Left colon (tissue), 2 donors: ENCODE results near the gene ADAP2. TPM values are rescaled to one million over a fixed set of nuclear protein-coding genes. Genes with fewer than 3 reads are reported as not detected.
"Not testable (repeated sequence)": the region's sequence is repeated elsewhere in the genome, so short reads cannot be mapped to it uniquely, and the experiment has no call there.

ENCODE experiments used
- ATAC-seq: fragments of 200-7000 bp; cut with Tn5 transposase; one replicate; pipeline ENCODE4 v1.9.1; 2020; ENCODE audit warnings: mild to moderate bottlenecking, moderate library complexity
- DNase-seq, 2 donors: peaks; one replicate each; pipeline ENCODE4 v3.0.0-alpha.2; 2020
- intact Hi-C, 2 donors: fragments of 100-400 bp; cut with DNase I in 1 of 2; cut with micrococcal nuclease in 1 of 2; formaldehyde crosslinking; loops; one replicate each; pipeline versions ENCODE4 v1.11.2 to v1.14.0; 2022; cut with DNase I, micrococcal nuclease
- long read RNA-seq: library from polyadenylated mRNA; unstranded; transcript quantifications from one replicate; pipeline ENCODE4 v2.0.0, GENCODE V29; 2021
- total RNA-seq, 2 donors: library from RNA; stranded (reverse); fragmentation: NEBNext Ultra II Directional; extraction: Animal tissue kit (Norgen Biotek cat#: 25700); gene quantifications; one replicate each; pipeline ENCODE4 v1.2.1, GENCODE V29; 2021
- donor health status: DM: no; HTN: no; CAD: no.
- donor health status: DM: yes; HTN: yes; CAD: no.

The ADAP2 gene
- total RNA-seq, result 10 to 100 TPM in 1 of 2 donors, 1 to 10 TPM in 1; 6.2 to 14.4 TPM
- long read RNA-seq, transcript ADAP2-201 (11 exons, 2,934 nt), result major isoform, 7 of 8 reads
- long read RNA-seq, partial matches to known transcripts, result 0 of 8 reads
- long read RNA-seq, other reads (novel, unspliced or antisense), result 0 of 8 reads

GRCh38 chr17:30921544-30922196, at the start of gene ADAP2:
TSS of gene ADAP2 (plus strand) at chr17:30921945. CDS start at chr17:30922015, 70 bp downstream.
- DNase-seq (peak; percentile 69 to 77), ATAC-seq (peak; percentile 97)
- intact Hi-C loops, result no loop called here

- ATAC-seq (no peak), DNase-seq (no peak)
- intact Hi-C loops, result no loop called here
Measured at GRCh38 chr17:30886187-30886586, 35.6 kb upstream of the ADAP2 start.

GRCh38 chr17:30894236-30894635, 27.5 kb upstream of the ADAP2 start:
- intact Hi-C loops, result no loop called here
- DNase-seq (no peak), ATAC-seq (no peak)

- intact Hi-C loops, result no loop called here
Measured at GRCh38 chr17:30897311-30897710, 24.4 kb upstream of the ADAP2 start.

GRCh38 chr17:30905742-30906100, 16.0 kb upstream of the ADAP2 start:
- ATAC-seq, result peak; percentile 54
- DNase-seq, result no peak
- intact Hi-C loops, result no loop called here

More at GRCh38 chr17:30897311-30897710, 24.4 kb upstream of the ADAP2 start:
- ATAC-seq (no peak), DNase-seq (no peak)

- DNase-seq (peak; percentile 87 to 90), ATAC-seq (peak; percentile 98)
- intact Hi-C loops, result no loop called here
Measured at GRCh38 chr17:30906101-30906911, 15.4 kb upstream of the ADAP2 start, which contains the start of gene TEFM. TSS of gene TEFM (minus strand) at chr17:30906238. CDS start at chr17:30906198, 40 bp downstream.

GRCh38 chr17:30908717-30909420, 12.9 kb upstream of the ADAP2 start:
- ATAC-seq, result no peak
- no peak for DNase-seq
- intact Hi-C loops, result no loop called here

- DNase-seq, ATAC-seq, intact Hi-C loops: not testable (repeated sequence)
Measured at GRCh38 chr17:30910151-30910550, 11.6 kb upstream of the ADAP2 start.

- intact Hi-C loops, result no loop called here
- ATAC-seq (no peak), DNase-seq (no peak)
Measured at GRCh38 chr17:30913955-30914354, 7.8 kb upstream of the ADAP2 start.

- no peak for DNase-seq
- intact Hi-C loops, result no loop called here
- no peak for ATAC-seq
Measured at GRCh38 chr17:30915833-30916611, 5.7 kb upstream of the ADAP2 start.

- no peak for DNase-seq
- intact Hi-C loops, result no loop called here
- ATAC-seq, result no peak
Measured at GRCh38 chr17:30917050-30917449, 4.7 kb upstream of the ADAP2 start.

GRCh38 chr17:30920282-30920681, 1.5 kb upstream of the ADAP2 start:
- DNase-seq, result no peak
- intact Hi-C loops, result no loop called here

GRCh38 chr17:30920683-30921543, 832 bp upstream of the ADAP2 start:
- peak; percentile 7 for ATAC-seq
- no peak for DNase-seq
- intact Hi-C loops, result no loop called here

More at GRCh38 chr17:30920282-30920681, 1.5 kb upstream of the ADAP2 start:
- ATAC-seq, result no peak

- ATAC-seq (peak; percentile 58), DNase-seq (peak in 1 of 2 donors; percentile 34)
- intact Hi-C loops, result no loop called here
Measured at GRCh38 chr17:30922235-30923030, 688 bp downstream of the ADAP2 start.

GRCh38 chr17:30924341-30924740, 2.6 kb downstream of the ADAP2 start:
- DNase-seq (no peak), ATAC-seq (no peak)
- intact Hi-C loops, result no loop called here

GRCh38 chr17:30926516-30926915, 4.8 kb downstream of the ADAP2 start:
- intact Hi-C loops, result no loop called here
- ATAC-seq (no peak), DNase-seq (no peak)

- DNase-seq (no peak), ATAC-seq (no peak)
- intact Hi-C loops, result no loop called here
Measured at GRCh38 chr17:30927756-30928155, 6.0 kb downstream of the ADAP2 start.
